ENCODE data around the gene NR1H4. TPM values are rescaled to one million over a fixed set of nuclear protein-coding genes. Genes with fewer than 3 reads are reported as not detected.
"Not testable (repeated sequence)": the region's sequence is repeated elsewhere in the genome, so short reads cannot be mapped to it uniquely, and the experiment has no call there.

The NR1H4 gene
- total and polyA plus RNA-seq, 2 donors (not counting 1 experiment from before 2014, with no cell fraction given), result not detected

DNA sequence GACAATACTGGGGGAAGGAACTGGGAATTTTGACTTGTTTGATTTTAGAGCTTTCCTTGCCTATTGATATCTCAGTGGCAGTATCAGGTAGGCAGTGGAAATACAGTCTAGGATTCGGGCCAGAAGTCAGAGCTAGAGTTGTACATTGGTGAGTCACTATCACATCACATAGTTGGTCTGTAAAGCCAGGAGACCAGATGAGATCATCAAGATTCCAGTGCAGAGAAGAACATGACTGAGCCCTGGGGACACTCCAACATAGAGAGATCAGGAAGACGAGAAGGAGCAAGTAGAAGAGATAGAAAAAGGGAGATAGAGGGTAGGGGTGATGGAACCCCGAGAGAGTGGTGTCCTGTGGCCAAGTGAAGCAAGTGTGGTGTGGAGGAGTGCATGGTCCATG lies 46.6 kb upstream of the NR1H4 start:
- H3K4me1 Mint-ChIP-seq, result no peaks in the 10 kb centered on the region
- Histone ChIP-seq H3K27ac (ENCODE audit: low read length in 2 of 2) (no peak overlapping the region), H3K9me3 (ENCODE audit: control extremely low read depth in 1 of 3, control insufficient read depth in 2 of 3, insufficient read depth in 1 of 3, low read length in 2 of 3) (no peaks in the 10 kb centered on the region), H3K79me2 (ENCODE audit: control insufficient read depth, insufficient read depth, low read length) (no peaks in the 10 kb centered on the region), H3K9ac (ENCODE audit: low read length) (no peak overlapping the region), H4K20me1 (ENCODE audit: control insufficient read depth, insufficient read depth, low read length, poor library complexity, severe bottlenecking) (no peaks in the 10 kb centered on the region), H3K4me3 (ENCODE audit: control extremely low read depth in 1 of 5, extremely low read depth in 1 of 5, insufficient read depth in 1 of 5, low read depth in 2 of 5, low read length in 4 of 5) (no peak overlapping the region), H2AFZ (ENCODE audit: insufficient read depth, low read depth, low read length, poor library complexity, severe bottlenecking) (no peak overlapping the region), H3K27me3 (replicated peaks in 1 of 4; ENCODE audit: control extremely low read depth in 1 of 4, control insufficient read depth in 3 of 4, insufficient read depth in 4 of 4, low read length in 3 of 4) (no peaks in the 10 kb centered on the region), H3K4me2 (replicated peaks; ENCODE audit: low read depth, low read length, poor library complexity, severe bottlenecking) (no peak overlapping the region), H3K36me3 (replicated peaks in 1 of 2; ENCODE audit: control extremely low read depth in 1 of 2, control insufficient read depth in 1 of 2, extremely low read depth in 1 of 2, insufficient read depth in 2 of 2, low read length in 1 of 2) (no peaks in the 10 kb centered on the region), H3K4me1 (ENCODE audit: control insufficient read depth in 2 of 2, insufficient read depth in 2 of 2, low read length in 2 of 2) (no peaks in the 10 kb centered on the region)
- ATAC-seq (ENCODE audit: low read depth) (no peak), DNase-seq (no peak)
- peaks cover 11% of the 10 kb centered on the region for H3K27me3 Mint-ChIP-seq
- WGBS (ENCODE audit: insufficient coverage), result 92% methylated on average over 3 of the region's 3 CpGs
- no peak overlapping the region for H3K27ac Mint-ChIP-seq
- CTCF ChIA-PET, result no interaction called here
- POLR2A ChIA-PET, result no interaction called here
- peaks cover 12% of the 10 kb centered on the region for H3K9me3 Mint-ChIP-seq (ENCODE audit: insufficient read depth)
- TF ChIP-seq, protein P1, sequence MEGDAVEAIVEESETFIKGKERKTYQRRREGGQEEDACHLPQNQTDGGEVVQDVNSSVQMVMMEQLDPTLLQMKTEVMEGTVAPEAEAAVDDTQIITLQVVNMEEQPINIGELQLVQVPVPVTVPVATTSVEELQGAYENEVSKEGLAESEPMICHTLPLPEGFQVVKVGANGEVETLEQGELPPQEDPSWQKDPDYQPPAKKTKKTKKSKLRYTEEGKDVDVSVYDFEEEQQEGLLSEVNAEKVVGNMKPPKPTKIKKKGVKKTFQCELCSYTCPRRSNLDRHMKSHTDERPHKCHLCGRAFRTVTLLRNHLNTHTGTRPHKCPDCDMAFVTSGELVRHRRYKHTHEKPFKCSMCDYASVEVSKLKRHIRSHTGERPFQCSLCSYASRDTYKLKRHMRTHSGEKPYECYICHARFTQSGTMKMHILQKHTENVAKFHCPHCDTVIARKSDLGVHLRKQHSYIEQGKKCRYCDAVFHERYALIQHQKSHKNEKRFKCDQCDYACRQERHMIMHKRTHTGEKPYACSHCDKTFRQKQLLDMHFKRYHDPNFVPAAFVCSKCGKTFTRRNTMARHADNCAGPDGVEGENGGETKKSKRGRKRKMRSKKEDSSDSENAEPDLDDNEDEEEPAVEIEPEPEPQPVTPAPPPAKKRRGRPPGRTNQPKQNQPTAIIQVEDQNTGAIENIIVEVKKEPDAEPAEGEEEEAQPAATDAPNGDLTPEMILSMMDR (IDR thresholded peaks at IDR 0.05), result no peak
- no peak for TF ChIP-seq EZH2 (IDR thresholded peaks at IDR 0.05; ENCODE audit: borderline replicate concordance, insufficient read depth, low read depth, low read length, poor library complexity, severe bottlenecking)
- intact Hi-C loops (cut with micrococcal nuclease), result no loop called here
- no peak overlapping the region for H3K4me3 Mint-ChIP-seq

DNA sequence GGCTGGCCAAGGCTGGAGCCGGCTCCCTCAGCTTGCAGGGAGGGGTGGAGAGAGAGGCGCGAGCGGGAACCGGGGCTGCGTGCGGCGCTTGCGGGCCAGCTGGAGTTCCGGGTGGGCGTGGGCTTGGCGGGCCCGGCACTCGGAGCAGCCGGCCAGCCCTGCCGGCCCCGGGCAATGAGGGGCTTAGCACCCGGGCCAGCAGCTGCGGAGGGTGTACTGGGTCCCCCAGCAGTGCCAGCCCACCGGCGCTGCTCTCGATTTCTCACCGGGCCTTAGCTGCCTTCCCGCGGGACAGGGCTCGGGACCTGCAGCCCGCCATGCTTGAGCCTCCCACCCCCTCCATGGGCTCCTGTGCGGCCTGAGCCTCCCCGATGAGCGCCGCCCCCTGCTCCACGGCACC lies 43.4 kb upstream of the NR1H4 start:
- H3K36me3 ChIP-seq (replicated peaks in 1 of 2; ENCODE audit: control extremely low read depth in 1 of 2, control insufficient read depth in 1 of 2, extremely low read depth in 1 of 2, insufficient read depth in 2 of 2, low read length in 1 of 2); ATAC-seq (ENCODE audit: low read depth); H4K20me1 ChIP-seq (ENCODE audit: control insufficient read depth, insufficient read depth, low read length, poor library complexity, severe bottlenecking); H3K4me1 Mint-ChIP-seq; H3K79me2 ChIP-seq (ENCODE audit: control insufficient read depth, insufficient read depth, low read length); H3K4me3 ChIP-seq (ENCODE audit: control extremely low read depth in 1 of 5, extremely low read depth in 1 of 5, insufficient read depth in 1 of 5, low read depth in 2 of 5, low read length in 4 of 5); H3K4me1 ChIP-seq (ENCODE audit: control insufficient read depth in 2 of 2, insufficient read depth in 2 of 2, low read length in 2 of 2); H2AFZ ChIP-seq (ENCODE audit: insufficient read depth, low read depth, low read length, poor library complexity, severe bottlenecking); H3K4me3 Mint-ChIP-seq; H3K27me3 ChIP-seq (replicated peaks in 1 of 4; ENCODE audit: control extremely low read depth in 1 of 4, control insufficient read depth in 3 of 4, insufficient read depth in 4 of 4, low read length in 3 of 4); H3K9me3 Mint-ChIP-seq (ENCODE audit: insufficient read depth); H3K27me3 Mint-ChIP-seq; POLR2A ChIA-PET; H3K27ac ChIP-seq (ENCODE audit: low read length in 2 of 2); DNase-seq; H3K4me2 ChIP-seq (replicated peaks; ENCODE audit: low read depth, low read length, poor library complexity, severe bottlenecking); H3K9me3 ChIP-seq (ENCODE audit: control extremely low read depth in 1 of 3, control insufficient read depth in 2 of 3, insufficient read depth in 1 of 3, low read length in 2 of 3); CTCF ChIA-PET; intact Hi-C loops (cut with micrococcal nuclease); H3K27ac Mint-ChIP-seq; H3K9ac ChIP-seq (ENCODE audit: low read length): not testable (repeated sequence)
- WGBS (ENCODE audit: insufficient coverage), result 97% methylated on average over 27 of the region's 32 CpGs
